ENCODE data around the gene ERI3. TPM values are rescaled to one million over a fixed set of nuclear protein-coding genes. Genes with fewer than 3 reads are reported as not detected.

Gene ERI3
- total RNA-seq, 4 donors from 2014 or later, result 31.9 to 58.8 (median 48.1) TPM

GRCh38 chr1:44290250-44291094, 64.6 kb downstream of the ERI3 start:
- TF ChIP-seq EP300 (IDR thresholded peaks at IDR 0.05) (no peak), POLR2A (IDR thresholded peaks at IDR 0.05) (no peak), POLR2AphosphoS5 (IDR thresholded peaks at IDR 0.05) (no peak)
- TF ChIP-seq, protein P1, sequence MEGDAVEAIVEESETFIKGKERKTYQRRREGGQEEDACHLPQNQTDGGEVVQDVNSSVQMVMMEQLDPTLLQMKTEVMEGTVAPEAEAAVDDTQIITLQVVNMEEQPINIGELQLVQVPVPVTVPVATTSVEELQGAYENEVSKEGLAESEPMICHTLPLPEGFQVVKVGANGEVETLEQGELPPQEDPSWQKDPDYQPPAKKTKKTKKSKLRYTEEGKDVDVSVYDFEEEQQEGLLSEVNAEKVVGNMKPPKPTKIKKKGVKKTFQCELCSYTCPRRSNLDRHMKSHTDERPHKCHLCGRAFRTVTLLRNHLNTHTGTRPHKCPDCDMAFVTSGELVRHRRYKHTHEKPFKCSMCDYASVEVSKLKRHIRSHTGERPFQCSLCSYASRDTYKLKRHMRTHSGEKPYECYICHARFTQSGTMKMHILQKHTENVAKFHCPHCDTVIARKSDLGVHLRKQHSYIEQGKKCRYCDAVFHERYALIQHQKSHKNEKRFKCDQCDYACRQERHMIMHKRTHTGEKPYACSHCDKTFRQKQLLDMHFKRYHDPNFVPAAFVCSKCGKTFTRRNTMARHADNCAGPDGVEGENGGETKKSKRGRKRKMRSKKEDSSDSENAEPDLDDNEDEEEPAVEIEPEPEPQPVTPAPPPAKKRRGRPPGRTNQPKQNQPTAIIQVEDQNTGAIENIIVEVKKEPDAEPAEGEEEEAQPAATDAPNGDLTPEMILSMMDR (IDR thresholded peaks at IDR 0.05), result no peak
- no peak overlapping the region for H3K27ac ChIP-seq
- peaks cover 0 to 93% of the 10 kb centered on the region in 2 donors for H3K36me3 ChIP-seq
- no peak overlapping the region for H3K4me3 ChIP-seq
- no peaks in the 10 kb centered on the region for H3K9me3 ChIP-seq
- WGBS, 2 donors (ENCODE audit: low coverage in 1 of 2), result 81% methylated on average over 9 of the region's 11 CpGs; no CpG with 5 or more reads in 1 of the 2 donors
- peaks cover 0 to 11% (median 8%) of the 10 kb centered on the region in 3 donors for H3K4me1 ChIP-seq
- ATAC-seq, result no peak
- no peaks in the 10 kb centered on the region for H3K27me3 ChIP-seq

- H3K9me3 ChIP-seq, result no peaks in the 10 kb centered on the region
- H3K4me1 ChIP-seq, result peaks cover 0 to 11% (median 8%) of the 10 kb centered on the region in 3 donors
- WGBS, 2 donors (ENCODE audit: low coverage in 1 of 2), result no CpG with 5 or more reads among the region's 7 CpGs
- no peak overlapping the region for H3K27ac ChIP-seq
- peaks cover 0 to 91% of the 10 kb centered on the region in 2 donors for H3K36me3 ChIP-seq
- TF ChIP-seq, protein P1 (IDR thresholded peaks at IDR 0.05), result no peak
- TF ChIP-seq POLR2A (IDR thresholded peaks at IDR 0.05) (no peak), EP300 (IDR thresholded peaks at IDR 0.05) (no peak), POLR2AphosphoS5 (IDR thresholded peaks at IDR 0.05) (no peak)
- ATAC-seq, result no peak
- no peaks in the 10 kb centered on the region for H3K27me3 ChIP-seq
- H3K4me3 ChIP-seq, result no peak overlapping the region
Observed at GRCh38 chr1:44289530-44289929, 65.5 kb downstream of the ERI3 start.

DNA sequence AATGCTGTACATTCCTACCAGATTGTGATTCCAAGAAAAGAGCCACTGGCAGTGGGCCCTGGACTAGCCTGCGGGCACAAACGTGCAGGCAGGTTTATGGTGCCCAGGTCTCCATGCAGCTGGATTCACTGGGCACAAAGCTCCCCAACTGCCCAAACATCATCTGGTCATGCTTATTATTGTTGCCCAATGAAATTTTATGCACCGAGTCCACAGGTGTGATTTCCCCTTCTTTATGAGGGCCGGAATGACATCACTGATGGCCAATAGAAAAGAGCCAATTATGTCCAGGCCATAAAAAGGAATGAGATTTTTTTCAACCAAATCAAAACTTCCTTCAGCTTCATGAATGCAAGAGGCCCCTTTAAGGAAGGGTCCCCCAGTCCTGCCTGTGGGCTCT, 66.2 kb downstream of the ERI3 start:
- TF ChIP-seq POLR2AphosphoS5 (IDR thresholded peaks at IDR 0.05), result no peak
- TF ChIP-seq, protein P1 (IDR thresholded peaks at IDR 0.05), result no peak
- no peak for TF ChIP-seq EP300 (IDR thresholded peaks at IDR 0.05)
- TF ChIP-seq POLR2A (IDR thresholded peaks at IDR 0.05), result no peak
- Histone ChIP-seq H3K4me1 (peaks cover 0 to 4% (median 2%) of the 10 kb centered on the region in 3 donors), H3K27ac (no peak overlapping the region), H3K27me3 (no peaks in the 10 kb centered on the region), H3K36me3 (peaks cover 0 to 91% of the 10 kb centered on the region in 2 donors), H3K9me3 (no peaks in the 10 kb centered on the region), H3K4me3 (no peak overlapping the region)
- no peak for ATAC-seq
- 88% methylated on average over 3 of the region's 4 CpGs; no CpG with 5 or more reads in 1 of the 2 donors for WGBS, 2 donors (ENCODE audit: low coverage in 1 of 2)

DNA sequence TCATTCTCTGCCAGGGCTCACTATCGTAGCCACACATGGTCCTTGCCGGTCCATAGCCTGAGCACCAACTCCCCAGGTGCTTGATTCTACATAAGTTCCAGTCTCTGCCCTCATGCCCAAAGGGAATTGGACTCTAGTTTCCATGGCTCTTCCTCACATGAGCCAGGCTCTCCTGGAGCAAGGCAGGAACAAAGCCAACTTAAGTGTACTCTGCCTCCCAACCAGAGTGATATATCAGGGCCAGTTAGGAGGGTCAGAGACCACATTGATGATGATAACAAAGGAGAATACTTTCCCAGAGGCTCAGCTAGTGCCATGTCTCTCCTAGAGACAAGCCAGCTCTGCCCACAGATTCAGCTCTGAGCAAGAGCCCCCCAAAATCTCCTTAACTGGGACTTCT, 70.9 kb downstream of the ERI3 start:
- no peak overlapping the region for H3K4me3 ChIP-seq
- WGBS, 2 donors (ENCODE audit: low coverage in 1 of 2), result 75% methylated on average over 2 of the region's 2 CpGs; no CpG with 5 or more reads in 1 of the 2 donors
- H3K9me3 ChIP-seq, result no peaks in the 10 kb centered on the region
- H3K36me3 ChIP-seq, result peaks cover 0 to 82% of the 10 kb centered on the region in 2 donors
- H3K27ac ChIP-seq, result no peak overlapping the region
- TF ChIP-seq POLR2A (IDR thresholded peaks at IDR 0.05) (no peak), EP300 (IDR thresholded peaks at IDR 0.05) (no peak)
- TF ChIP-seq, protein P1 (IDR thresholded peaks at IDR 0.05), result no peak
- no peaks in the 10 kb centered on the region for H3K27me3 ChIP-seq
- ATAC-seq, result no peak
- no peaks in the 10 kb centered on the region for H3K4me1 ChIP-seq

Data from gastroesophageal sphincter (tissue), 4 donors.